ENCODE data around the gene TMEM184B.

The TMEM184B gene

DNA sequence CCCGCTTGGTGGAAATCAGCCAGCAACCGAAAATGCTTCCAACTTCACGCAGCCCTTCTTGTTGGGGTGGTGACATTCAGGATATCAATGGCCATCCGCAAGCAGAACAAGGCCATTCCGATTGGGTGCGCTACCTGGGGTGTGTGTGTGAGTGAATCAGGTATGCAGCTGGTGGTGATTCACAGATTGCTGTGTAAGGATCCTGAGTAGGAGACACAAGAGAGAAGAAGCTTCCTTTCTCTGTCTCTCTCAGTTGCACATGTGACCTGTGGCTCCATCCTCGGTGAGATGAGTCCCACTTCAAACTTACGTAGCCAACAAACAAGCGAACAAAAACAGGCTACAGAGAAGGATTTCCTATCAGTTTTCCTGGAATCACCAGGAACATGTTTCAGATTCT is 9.6 kb upstream of the TMEM184B start:
- no peak for DNase-seq (ENCODE audit: low read depth, low spot score)

DNA sequence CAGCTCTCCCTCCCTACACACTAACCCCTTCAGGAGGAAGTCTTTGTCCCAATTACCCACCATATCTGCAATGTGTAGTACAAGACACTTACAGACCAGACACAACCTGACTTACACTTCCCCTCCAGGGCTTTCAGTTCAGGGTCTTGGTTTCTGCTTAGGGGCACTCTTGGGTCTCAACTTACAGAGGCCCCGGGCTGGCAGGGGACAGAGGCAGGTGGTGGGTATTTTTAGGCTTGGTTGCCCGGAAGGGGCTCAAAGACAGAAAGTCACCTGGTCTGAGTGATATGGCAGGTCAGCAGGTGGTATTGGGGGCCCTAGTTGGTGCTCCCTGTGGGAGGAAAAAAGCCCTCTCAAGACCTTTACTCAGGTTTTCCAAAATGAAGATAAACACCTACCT is 3.4 kb upstream of the TMEM184B start:
- no peak for DNase-seq (ENCODE audit: low read depth, low spot score)

DNA sequence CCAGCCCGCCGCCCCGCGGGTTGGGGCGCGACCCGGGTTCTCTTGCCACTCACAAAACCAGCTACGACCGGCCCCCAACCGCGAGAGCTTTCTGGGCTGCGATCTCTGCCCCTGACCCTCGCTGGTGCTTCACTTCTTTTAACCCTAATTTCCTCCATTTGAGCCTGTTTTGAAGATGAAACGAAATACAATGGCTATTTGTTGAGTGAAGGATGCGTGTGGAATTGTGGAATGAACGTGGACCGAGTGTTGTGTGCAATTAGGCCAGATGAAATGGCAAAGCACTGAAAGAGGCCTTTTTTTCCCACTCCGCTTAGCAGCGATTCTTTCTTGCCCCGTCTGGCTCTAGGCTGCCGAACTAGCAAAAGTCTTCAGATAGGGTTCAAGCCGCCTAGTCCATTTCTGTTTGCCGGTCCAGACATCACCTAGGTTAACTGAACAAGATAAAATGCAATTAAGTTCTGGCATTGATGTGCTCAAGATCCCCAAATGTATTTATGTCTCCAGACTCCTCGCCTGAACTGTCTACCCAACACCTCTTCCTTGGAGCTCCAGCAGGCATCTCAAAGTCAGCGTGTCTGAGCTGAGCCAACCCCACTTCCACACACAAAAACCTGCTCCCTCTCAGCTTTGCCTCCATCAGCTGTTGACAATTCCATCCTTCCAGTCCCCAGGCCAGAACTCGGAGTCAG is 471 bp upstream of the TMEM184B start:
- DNase-seq (ENCODE audit: low read depth, low spot score), result no peak

DNA sequence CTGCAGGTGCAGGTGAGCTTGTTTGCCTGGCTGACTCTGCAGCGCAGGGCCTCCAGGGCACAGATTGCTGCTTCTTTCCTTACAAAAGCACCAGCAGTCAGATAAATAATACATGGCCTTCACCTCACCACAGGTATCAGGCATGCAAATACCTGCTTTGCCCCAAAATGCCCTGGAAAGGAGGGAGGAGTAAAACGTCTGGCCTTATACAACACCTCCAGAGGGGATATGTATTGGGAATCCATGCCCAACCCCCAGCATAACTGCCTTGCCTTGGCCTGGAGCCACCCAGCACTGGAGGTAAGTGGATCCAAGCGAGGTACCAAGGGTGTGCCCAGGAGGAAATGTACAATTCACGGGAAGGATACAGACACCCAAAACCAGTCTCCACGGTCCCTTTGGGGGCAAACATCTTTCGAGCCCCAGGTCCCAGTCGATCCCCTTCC is 860 bp downstream of the TMEM184B start:
- DNase-seq (ENCODE audit: low read depth, low spot score), result no peak

DNA sequence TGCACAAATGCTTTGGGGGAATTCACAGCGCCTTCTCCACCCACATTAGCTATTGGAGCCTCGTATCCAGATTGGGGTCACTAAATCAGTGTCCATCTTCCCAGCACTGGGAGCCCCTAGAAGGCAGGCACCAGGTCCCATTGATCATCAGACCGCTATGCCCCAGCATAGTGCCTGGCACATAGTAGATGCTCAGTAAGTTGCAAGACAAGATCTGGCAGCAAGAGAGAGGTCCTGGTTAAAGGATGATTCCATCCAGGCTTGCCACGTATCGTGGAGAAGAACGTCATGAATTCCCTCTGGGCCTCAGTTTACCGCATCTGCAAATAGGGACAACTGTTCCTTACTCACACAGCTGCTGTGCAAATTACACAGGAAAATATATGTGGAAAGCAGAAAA is 1.7 kb downstream of the TMEM184B start:
- no peak for DNase-seq (ENCODE audit: low read depth, low spot score)

DNA sequence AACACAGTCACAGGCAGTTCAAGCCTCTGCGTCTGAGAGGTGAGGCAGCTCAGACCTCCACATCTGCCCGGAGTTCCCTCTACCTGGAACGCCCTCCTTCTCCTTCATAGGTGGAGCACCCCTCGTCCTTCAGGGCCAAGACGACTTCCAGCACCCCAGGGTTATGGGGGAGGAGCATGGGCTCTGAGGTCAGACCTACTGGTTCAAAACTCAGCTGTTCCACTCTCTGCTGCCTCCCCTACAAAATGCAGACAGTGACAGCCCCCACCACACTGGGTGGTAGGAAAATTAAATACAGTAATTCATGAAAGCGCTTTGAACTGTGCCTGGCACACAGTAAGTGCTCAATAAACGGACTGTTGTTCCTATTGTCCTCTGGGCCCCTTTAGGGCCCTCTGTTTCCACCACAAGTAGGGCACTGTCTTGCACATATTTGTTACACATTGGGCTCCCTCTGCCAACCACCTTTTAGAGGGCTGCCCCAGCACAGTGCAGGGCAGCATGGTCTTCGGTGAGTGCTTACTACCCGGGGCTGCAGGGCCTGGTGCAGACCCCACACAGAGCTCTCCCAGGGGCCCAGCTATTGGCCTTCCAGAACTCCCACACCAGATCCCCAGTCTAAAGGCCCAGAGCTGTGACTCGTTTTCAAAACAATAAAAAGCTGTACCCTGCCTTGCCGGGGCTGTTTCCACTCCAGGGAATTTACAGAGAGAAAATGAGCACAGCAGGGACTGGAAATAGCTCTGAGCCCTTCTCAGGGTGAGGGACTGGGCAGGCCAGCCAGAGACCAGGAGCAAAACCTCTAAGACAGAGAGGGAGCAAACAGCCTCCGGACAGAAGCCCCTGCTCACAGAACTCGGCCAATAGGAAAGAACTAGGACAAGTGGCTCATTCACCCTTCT is 2.5 kb downstream of the TMEM184B start:
- no peak for DNase-seq (ENCODE audit: low read depth, low spot score)

DNA sequence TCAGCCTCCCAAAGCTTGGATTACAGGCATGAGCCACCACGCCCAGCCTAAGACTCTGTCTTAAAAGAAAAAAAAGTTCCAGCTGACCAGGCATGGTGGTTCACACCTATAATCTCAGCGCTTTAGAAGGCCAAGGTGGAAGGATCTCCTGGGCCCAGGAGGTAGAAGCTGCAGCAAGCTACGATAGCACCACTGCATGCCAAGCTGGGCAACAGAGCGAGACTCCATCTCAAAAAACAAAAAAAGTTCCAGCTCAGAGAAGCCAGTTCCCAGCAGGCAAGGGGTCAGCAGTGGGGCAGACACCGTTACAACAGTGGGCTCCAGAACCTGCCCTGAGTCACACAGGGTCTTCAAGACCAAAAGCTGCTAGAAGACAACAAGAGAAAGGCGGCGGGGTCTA is 3.3 kb downstream of the TMEM184B start:
- no peak for DNase-seq (ENCODE audit: low read depth, low spot score)

DNA sequence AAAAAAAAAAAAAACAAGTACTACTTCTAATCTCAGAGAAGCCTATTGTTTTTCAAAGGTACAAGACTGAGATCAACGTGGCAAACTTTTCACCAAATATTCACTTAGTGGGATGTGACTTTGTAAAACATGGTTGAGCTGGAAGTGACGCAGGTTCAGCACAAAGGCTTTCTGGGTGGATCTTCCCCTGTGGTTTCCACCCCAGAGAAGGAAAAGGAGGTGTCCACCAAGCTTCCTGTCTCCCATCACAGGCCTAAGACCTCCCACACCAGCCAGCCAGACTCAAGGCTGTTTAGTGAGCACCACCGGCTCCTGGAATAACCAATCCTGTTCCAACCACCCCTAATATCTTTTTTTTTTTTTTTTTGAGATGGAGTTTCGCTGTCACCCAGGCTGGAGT is 5.7 kb downstream of the TMEM184B start:
- no peak for DNase-seq (ENCODE audit: low read depth, low spot score)

DNA sequence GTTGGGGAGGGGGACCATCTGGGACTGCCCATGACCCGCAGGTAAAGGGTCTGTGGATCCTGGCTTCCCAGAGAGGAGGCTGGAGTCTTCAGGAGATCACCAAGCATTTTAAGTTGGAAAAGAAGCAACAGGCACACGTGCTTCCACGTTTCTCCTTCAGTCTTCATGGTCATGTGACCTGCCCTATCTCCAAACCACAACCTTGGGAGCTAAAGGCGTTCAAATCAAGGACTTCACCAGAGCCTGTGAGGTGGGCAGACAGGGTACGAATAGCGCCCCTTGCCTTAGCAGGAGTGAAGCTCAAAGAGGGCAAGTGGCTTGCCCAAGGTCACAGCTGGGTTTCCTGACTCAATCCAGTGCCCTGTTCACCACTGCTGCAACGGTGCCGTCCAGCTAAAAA is 6.7 kb downstream of the TMEM184B start:
- no peak for DNase-seq (ENCODE audit: low read depth, low spot score)

DNA sequence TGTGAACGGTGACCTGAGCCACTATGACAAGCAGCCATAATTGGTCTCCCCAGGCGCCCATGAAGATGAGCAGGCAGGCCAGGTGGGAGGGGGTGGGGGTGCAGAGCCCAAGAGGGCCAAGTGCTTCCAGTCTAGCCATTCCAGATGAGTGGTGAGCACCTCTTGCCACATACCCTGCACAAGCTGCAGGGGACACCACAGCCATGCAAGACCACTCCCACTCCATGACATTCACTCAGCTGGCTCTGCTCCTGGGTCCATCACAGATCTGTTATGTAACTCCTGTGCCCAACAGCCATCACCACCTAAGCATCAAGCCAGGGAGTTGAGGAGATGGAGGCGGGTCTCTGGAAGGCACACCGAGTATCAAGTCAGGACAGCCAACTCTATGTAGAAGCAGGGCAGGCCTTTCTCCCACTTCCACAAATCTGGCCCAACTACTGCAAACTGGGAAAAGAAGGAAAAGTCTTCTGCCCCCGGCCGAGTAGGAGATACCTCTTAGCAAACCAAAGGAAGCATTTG is 8.4 kb downstream of the TMEM184B start:
- DNase-seq (ENCODE audit: low read depth, low spot score), result no peak

DNA sequence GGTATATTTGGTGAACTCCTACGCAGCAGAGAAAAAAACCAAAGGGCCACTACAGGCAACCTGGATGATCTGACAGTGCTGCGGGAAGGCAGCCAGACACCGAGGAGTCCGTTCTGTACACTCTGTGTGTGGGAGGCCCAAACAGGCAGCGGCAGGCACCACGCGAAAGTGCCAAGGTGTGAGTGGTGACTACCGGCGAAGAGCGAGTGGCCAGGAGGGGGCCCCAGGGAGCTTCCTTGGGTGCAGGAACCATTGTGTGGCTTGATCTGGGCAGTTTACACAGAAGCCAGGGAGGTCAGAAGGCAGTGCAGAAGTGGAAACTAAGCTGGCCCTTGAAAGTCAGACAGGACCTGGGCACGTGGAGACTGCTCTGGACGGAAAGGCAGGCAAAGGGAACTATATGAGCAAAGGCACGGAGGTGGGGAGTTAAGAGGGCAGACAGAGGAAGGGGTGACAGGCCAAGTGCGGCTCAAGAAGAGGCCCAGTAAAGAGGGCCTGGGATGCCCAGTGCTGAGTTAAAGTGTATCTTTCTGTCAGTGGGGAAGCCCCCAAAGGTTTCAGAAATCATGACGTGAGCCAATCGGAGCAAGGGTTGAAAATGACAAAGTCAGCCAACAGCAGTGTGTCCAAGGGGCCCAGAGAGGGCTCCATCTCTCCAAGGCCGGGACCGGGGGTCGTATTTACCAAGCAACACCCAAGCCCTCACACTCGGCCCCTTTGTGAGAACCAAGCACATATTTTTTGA is 10.6 kb downstream of the TMEM184B start:
- no peak for DNase-seq (ENCODE audit: low read depth, low spot score)

DNA sequence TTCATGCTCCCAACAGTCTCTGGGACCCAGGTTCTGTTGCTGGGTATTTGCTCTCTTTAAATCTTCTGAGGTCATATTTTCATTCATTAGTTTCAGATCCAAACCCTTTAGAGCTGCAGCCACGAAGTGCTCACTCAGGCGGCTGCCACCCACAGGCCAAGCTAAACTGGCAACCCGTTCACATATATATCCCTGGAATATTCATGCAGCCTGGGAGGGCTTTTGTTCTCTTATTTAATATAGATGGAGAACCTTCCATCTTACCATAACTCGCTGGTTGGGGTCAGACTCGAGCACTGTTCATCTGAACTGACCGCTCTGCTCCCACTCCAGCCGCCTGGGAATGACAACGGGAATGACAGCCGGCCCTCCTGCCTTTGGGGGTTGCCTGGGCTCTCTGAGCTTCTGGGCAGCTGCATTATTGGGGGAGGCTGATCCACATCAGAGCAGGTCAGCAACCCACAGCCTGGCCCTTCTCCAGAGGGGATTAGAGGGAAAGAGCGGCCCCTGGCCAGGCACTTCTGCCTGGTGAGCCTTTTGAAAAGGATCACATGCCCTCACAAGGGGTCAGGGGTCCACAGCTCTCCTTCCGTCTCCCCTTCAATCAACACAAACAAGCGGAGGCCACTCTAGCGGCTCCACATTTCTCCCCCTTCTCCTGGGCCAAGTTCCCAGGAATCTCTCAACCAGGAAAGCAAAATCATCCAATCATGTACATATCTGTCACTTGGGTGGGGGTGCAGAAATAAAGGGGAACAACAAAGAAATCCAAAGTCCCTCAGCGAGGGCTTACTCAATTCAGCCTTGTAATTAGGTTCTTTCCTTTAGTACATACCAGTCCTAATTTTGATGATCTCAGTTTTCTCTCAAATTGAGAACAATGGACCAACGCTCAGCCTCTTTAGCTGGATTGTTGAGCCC is 11.8 kb downstream of the TMEM184B start:
- no peak for DNase-seq (ENCODE audit: low read depth, low spot score)

DNA sequence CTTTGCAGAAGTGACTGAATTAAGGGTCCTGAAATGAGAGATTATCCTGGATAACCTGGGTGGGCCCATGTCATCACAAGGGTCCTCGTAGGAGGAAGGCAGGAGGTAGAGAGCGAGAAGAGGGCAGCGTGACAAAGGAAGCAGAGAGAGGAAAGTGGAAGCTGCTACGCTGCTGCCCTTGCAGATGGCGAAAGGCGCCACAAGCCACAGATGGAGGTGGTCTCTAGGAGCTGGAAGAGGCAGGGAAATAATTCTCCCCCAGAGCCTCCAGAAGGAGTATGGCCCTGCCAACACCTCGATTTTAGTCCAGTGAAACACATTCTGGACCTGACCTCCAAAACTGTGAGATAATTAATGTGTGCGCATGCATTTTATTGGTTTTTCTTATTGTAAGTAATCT is 13.4 kb downstream of the TMEM184B start:
- DNase-seq (ENCODE audit: low read depth, low spot score), result no peak

DNA sequence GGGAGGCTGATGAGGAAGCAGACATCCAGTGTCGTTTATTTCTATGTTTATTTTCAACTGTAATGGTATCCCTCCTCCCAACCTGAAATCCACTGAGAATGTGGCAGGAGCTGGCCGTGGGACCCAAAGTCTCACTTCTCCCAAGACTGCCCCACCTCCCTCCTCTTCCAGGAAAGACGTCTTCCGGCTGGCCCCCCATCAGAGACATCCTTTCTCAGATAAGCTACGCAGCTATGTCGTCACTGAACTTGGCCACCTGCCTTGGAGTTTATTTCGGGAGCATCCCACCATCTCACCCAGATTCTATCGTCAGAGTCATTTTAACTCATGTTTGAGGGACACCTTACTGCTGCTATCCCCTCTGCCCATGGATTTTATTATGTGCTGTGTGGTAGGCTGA is 13.9 kb downstream of the TMEM184B start:
- no peak for DNase-seq (ENCODE audit: low read depth, low spot score)

DNA sequence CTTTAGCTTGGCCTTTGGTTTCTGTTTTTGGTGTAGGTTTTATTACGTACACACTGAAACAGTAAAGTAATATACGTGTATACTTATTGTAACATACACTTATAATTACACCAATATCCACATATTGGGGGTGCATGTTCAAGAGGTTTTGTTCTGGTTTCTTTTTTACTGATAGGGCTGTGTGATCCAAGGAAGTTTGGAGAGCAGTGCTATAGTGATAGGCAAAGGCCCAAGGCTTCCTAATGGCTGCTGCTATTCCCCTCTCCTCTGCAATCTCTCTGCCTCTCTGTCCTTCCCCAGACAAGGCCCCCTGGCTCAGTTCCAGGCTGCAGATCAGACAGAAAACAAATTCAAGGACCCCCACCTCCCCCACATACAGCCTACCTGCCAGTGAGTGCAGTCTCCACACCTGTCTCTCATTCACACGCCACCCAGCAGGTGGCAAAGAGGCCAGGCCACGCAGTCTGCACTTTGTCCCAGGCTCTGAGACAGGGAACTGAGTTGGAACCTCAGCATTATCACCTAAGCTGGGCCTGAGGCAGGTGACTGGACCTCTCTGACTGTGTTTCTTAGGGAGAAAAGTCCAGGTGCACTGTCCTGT is 15.1 kb downstream of the TMEM184B start:
- DNase-seq (ENCODE audit: low read depth, low spot score), result no peak

DNA sequence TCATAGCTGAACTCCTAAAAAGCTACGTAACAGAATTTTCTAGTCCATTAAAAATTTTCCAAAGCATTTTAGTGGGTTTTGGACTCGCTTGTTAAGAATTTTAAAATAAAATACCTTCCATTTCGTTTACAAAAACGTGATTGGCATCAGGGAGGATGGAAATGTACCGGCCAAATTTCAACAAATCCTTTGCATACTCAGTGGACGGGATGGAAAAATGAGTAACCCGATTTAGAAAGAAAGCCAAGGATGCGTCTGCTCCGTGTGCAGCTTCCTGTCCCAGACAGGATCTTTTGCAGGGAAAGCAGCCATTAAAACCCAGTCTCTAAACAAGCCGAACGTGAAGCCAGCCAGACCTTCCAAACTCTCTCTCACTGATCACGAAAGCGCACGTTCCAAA is 15.6 kb downstream of the TMEM184B start:
- no peak for DNase-seq (ENCODE audit: low read depth, low spot score)

DNA sequence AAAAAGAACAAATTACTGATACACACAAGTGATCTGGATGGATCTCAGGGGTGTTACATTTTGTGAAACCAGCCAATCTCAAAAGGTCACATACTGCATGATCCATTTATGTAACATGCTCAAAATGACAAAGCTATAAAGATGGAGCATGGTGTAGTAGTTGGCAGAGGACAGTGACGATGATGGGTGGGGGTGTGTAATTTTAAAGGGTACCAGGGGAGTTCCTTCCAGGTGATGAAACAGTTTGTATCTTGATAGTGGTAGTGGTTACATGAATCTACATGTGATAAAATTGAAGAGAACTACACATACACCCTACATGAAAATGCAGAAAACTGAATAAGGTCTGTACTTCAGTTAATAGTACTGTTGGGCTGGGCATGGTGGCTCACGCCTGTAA is 17.1 kb downstream of the TMEM184B start:
- no peak for DNase-seq (ENCODE audit: low read depth, low spot score)

DNA sequence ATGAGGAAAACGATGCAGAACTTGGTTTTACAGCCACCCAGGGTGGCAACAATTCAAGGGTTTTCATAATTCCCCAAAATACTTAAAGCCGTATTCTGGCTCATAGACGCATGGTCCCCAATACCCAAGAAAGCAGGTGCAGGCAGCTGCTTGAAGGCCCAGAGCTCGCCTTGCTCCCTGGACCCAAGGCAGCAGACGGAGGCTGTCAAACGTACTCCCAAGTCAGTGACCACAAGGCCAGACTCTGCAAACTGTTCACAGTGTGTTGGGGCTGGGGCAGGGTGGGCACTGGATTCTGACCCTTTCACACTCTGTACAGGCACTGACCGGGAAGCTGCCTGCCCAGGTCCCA is 21.5 kb downstream of the TMEM184B start:
- no peak for DNase-seq (ENCODE audit: low read depth, low spot score)

DNA sequence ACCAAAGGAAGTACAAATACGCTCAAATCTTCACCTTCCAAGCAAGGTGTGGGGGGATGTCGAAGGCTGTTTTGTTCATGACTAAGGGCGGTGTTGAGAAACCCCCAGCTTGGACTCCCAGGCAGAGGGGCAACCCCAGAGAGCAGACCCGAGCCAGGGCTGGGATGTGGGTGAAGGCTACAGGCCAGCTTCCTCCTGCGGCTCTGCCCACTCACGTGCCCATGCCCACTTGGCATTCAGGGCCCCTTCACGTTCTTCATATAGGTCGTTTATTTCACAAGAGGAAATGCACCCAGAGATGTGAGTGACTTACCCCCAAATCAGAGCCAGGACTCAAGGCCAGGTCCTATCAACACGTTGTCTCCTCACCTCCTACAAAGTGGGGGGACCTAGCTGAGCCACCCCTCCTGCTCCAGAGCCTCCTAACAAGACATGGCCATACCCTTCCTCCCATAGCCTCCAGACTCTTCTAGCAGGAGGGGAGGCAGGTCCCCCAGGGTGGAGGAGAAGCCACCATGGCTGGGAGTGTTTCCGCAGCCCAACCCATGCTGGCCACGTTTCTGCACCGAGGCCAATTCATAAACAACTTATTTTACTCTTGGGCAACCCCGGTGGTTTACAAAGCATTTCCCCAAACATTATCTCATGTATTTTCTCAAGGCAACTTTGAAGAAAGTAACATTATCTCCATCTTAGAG is 22.0 kb downstream of the TMEM184B start:
- no peak for DNase-seq (ENCODE audit: low read depth, low spot score)

Measured in activated CD4-positive, CD25-positive, alpha-beta regulatory T cell treated with anti-CD3 and anti-CD28 coated beads, Interleukin-2, amount 50 U/mL, for 16 hours (primary cell).